ENCODE measurements around the gene USP5. TPM values are rescaled to one million over a fixed set of nuclear protein-coding genes. Genes with fewer than 3 reads are reported as not detected.

USP5 gene
- total RNA-seq, 4 donors from 2014 or later, result 61.9 to 79.3 (median 72.5) TPM

- TF ChIP-seq, protein P1, sequence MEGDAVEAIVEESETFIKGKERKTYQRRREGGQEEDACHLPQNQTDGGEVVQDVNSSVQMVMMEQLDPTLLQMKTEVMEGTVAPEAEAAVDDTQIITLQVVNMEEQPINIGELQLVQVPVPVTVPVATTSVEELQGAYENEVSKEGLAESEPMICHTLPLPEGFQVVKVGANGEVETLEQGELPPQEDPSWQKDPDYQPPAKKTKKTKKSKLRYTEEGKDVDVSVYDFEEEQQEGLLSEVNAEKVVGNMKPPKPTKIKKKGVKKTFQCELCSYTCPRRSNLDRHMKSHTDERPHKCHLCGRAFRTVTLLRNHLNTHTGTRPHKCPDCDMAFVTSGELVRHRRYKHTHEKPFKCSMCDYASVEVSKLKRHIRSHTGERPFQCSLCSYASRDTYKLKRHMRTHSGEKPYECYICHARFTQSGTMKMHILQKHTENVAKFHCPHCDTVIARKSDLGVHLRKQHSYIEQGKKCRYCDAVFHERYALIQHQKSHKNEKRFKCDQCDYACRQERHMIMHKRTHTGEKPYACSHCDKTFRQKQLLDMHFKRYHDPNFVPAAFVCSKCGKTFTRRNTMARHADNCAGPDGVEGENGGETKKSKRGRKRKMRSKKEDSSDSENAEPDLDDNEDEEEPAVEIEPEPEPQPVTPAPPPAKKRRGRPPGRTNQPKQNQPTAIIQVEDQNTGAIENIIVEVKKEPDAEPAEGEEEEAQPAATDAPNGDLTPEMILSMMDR (IDR thresholded peaks at IDR 0.05), result no peak
- TF ChIP-seq POLR2A (IDR thresholded peaks at IDR 0.05), result no peak
- H3K4me3 ChIP-seq (ENCODE audit: low read depth, poor library complexity, severe bottlenecking), result no peak overlapping the region
- no peak for DNase-seq (ENCODE audit: low spot score in 2 of 2)
- 79 to 88% methylated on average over 4 of the region's 4 CpGs for WGBS, 2 donors
- intact Hi-C loops (cut with DNase I; ENCODE audit: low total_unique reads), result no loop called here
These were observed 57.6 kb downstream of the USP5 start for GRCh38 chr12:6909421-6910145.

DNA sequence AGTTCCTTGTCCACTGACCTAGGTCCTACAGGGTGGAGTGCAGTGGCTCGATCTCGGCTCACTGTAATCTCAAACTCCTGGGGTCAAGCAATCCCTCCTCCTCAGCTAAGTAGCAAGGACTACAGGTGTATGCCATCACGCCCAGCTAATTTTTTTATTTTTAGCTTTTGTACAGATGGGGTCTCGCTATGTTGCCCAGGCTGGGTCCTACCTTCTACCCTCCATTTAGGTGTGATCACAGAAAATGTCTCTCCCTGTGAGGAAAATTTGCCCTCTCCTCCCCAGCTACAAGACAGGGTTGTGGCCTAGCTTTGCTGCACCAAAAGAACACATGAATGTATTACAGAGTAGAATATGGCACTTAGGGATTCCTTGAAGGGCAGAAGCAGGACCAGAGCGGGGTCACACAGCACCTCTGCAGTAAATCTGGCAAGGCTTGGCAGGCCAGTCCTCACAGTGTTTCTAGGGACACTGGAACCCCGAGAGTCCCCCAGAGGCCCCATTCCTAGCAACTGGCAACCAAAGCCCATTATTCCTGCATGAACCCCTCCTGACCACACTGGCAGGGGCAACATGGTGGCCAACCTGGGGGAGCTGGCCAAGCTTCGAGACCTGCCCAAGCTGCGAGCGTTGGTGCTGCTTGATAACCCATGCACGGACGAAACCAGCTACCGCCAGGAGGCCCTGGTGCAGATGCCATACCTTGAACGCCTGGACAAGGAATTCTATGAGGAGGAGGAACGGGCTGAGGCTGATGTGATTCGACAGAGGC lies 60.4 kb downstream of the USP5 start:
- no peak overlapping the region for H3K4me3 ChIP-seq (ENCODE audit: low read depth, poor library complexity, severe bottlenecking)
- intact Hi-C loops (cut with DNase I; ENCODE audit: low total_unique reads), result no loop called here
- 91 to 95% methylated on average over 15 of the region's 15 CpGs for WGBS, 2 donors
- TF ChIP-seq POLR2A (IDR thresholded peaks at IDR 0.05), result no peak
- TF ChIP-seq, protein P1 (IDR thresholded peaks at IDR 0.05), result no peak
- no peak for DNase-seq (ENCODE audit: low spot score in 2 of 2)

GRCh38 chr12:6914246-6914946 lies 62.4 kb downstream of the USP5 start, which contains the start of gene ENO2:
TSS of gene ENO2 (plus strand) at chr12:6914580. CDS start at chr12:6915833, 1,253 bp downstream.
- peak; percentile 71 to 97 for DNase-seq (ENCODE audit: low spot score in 2 of 2)
- TF ChIP-seq POLR2A (IDR thresholded peaks at IDR 0.05), result no peak
- TF ChIP-seq, protein P1 (IDR thresholded peaks at IDR 0.05), result no peak
- peak within 1 kb of the TSS; percentile 53 for H3K4me3 ChIP-seq (ENCODE audit: low read depth, poor library complexity, severe bottlenecking)
- 0% methylated on average over 46 to 63 of the region's 68 CpGs for WGBS, 2 donors
- intact Hi-C loops (cut with DNase I; ENCODE audit: low total_unique reads), result no loop called here

DNA sequence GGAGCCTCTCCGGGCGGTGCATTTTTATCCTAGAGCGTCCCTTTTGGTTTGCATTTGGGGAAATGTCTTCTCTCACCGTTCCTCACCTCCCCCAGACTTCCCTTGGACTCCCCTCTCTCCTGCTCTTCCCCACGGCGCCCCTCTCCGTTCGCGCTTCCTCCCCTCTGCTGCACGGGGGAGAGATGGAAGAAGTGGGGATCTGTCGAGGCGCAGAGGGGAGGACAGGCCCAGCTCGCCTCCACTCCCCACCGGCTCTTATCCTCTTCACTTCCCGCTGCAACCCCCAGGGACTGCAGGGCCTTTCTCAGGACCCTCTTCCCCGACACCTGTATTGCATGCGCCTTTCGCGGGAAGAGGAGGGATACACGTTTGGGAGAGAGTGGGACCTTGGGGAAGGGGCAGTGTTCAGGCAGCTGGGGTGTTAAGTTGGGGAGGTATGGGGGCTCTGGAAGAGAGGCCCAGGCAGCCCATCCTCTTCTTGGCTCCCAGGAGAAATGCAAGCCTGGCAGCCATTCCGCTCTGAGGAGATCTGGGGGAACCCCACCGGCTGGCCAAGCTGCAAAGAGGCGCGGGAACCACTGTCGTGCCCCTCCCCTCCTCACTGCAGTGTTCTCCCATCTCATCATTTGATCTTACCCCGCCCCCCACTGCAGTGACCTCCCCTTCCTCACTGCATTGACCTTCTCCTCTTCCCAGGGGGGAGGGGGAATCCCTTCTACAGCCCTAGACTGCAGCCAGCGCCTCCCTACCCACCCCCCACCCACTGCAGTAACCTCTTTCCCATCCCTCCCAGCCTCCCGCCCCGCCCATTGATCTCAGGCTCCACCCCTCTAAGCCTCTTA lies 63.2 kb downstream of the USP5 start:
- WGBS, 2 donors, result 10 to 14% methylated on average over 29 of the region's 29 CpGs
- intact Hi-C loops (cut with DNase I; ENCODE audit: low total_unique reads), result no loop called here
- no peak for DNase-seq (ENCODE audit: low spot score in 2 of 2)
- TF ChIP-seq, protein P1 (IDR thresholded peaks at IDR 0.05), result no peak
- no peak for TF ChIP-seq POLR2A (IDR thresholded peaks at IDR 0.05)
- H3K4me3 ChIP-seq (ENCODE audit: low read depth, poor library complexity, severe bottlenecking), result peak overlapping the region; percentile 53

GRCh38 chr12:6915789-6916285 lies 63.9 kb downstream of the USP5 start:
- no peak for DNase-seq (ENCODE audit: low spot score in 2 of 2)
- intact Hi-C loops (cut with DNase I; ENCODE audit: low total_unique reads), result no loop called here
- H3K4me3 ChIP-seq (ENCODE audit: low read depth, poor library complexity, severe bottlenecking), result no peak overlapping the region
- 70 to 73% methylated on average over 14 of the region's 14 CpGs for WGBS, 2 donors
- TF ChIP-seq, protein P1 (IDR thresholded peaks at IDR 0.05), result no peak
- TF ChIP-seq POLR2A (IDR thresholded peaks at IDR 0.05), result no peak

All from lower leg skin (tissue), 4 donors.